A673 (cell line): ENCODE measurements around the gene RASD2. TPM values are rescaled to one million over a fixed set of nuclear protein-coding genes. Genes with fewer than 3 reads are reported as not detected.

Experiments used
- BruUV-seq: library from RNA; stranded (reverse); fragments of 400-500 nt; replicated peaks from 2 replicates; lab custom pipeline; 2021; lab: Mats Ljungman, UMichigan
- CTCF ChIA-PET: fragments of 300-600 bp; sonication (Branson Sonifier 250); formaldehyde crosslinking; loops from one replicate; lab custom pipeline; 2022; ENCODE audit warnings: antibody characterized with exemption; lab: Charles Lee
- POLR2A ChIA-PET: fragments of 300-600 bp; sonication (Branson Sonifier 250); formaldehyde crosslinking; loops from one replicate; lab custom pipeline; 2022; ENCODE audit warnings: antibody characterized with exemption; ENCODE audit not compliant: low non-redundant PET; lab: Charles Lee
- DNase-seq: peaks from one replicate; pipeline ENCODE4 v3.0.0-alpha.2; 2015; ENCODE audit warnings: low spot score
- H3K27ac ChIP-seq: fragments of 200-600 bp; sonication (generic); 2 replicates; pipeline ENCODE4 v1.5.1; 2016; ENCODE audit warnings: mixed run types, low read depth, mild to moderate bottlenecking, mixed read lengths, antibody characterized with exemption, low read length; ENCODE audit not compliant: poor library complexity, severe bottlenecking
- H3K27me3 ChIP-seq: fragments of 200-600 bp; sonication (generic); replicated peaks from 2 replicates; pipeline ENCODE4 v1.6.1; 2017; ENCODE audit warnings: mixed run types, low read depth, mild to moderate bottlenecking, mixed read lengths, antibody characterized with exemption, low read length; ENCODE audit not compliant: insufficient read depth, poor library complexity
- H3K36me3 ChIP-seq: fragments of 200-600 bp; sonication (generic); 2 replicates; pipeline ENCODE4 v1.6.1; 2016; ENCODE audit warnings: mixed run types, mild to moderate bottlenecking, mixed read lengths, antibody characterized with exemption, low read length; ENCODE audit not compliant: insufficient read depth, poor library complexity, severe bottlenecking
- H3K4me1 ChIP-seq: fragments of 200-600 bp; sonication (generic); 2 replicates; pipeline ENCODE4 v1.6.1; 2017; ENCODE audit warnings: mixed run types, mild to moderate bottlenecking, mixed read lengths, antibody characterized with exemption, low read length; ENCODE audit not compliant: insufficient read depth, poor library complexity, severe bottlenecking
- H3K4me3 ChIP-seq: fragments of 200-600 bp; sonication (generic); 2 replicates; pipeline ENCODE4 v1.5.1; 2016; ENCODE audit warnings: low read depth, mixed run types, mild to moderate bottlenecking, mixed read lengths, low read length; ENCODE audit not compliant: poor library complexity, severe bottlenecking
- H3K9me3 ChIP-seq: fragments of 200-600 bp; sonication (generic); 2 replicates; pipeline ENCODE4 v1.6.1; 2016; ENCODE audit warnings: mixed run types, low read depth, mild to moderate bottlenecking, mixed read lengths, antibody characterized with exemption, low read length; ENCODE audit not compliant: poor library complexity, severe bottlenecking
- CTCF ChIP-seq: fragments of 300-800, 200-600 bp; sonication (generic); conservative IDR thresholded peaks from 2 replicates; pipeline ENCODE4 v1.5.1; 2017; ENCODE audit warnings: low read depth, mild to moderate bottlenecking, antibody characterized with exemption, low read length, moderate library complexity, mixed read lengths
- EZH2 ChIP-seq: fragments of 200-600 bp; sonication (generic); IDR thresholded peaks from 2 replicates; pipeline ENCODE4 v1.6.1; 2017; ENCODE audit warnings: borderline replicate concordance, low read depth, mild to moderate bottlenecking, mixed read lengths, antibody characterized with exemption, low read length; ENCODE audit not compliant: poor library complexity, severe bottlenecking
- intact Hi-C: fragments of 100-400 bp; cut with micrococcal nuclease; formaldehyde crosslinking; loops from one replicate; pipeline ENCODE4 v1.10.0; 2022; ENCODE audit not compliant: unreplicated experiment
- total RNA-seq: library from RNA; stranded (reverse); gene quantifications from 2 replicates; pipeline ENCODE4 v1.2.3, GENCODE V29; 2021

Gene RASD2
- total RNA-seq, 1 experiment from 2014 or later = 1.3 TPM

GRCh38 chr22:35516723-35517122 is 23.9 kb upstream of the RASD2 start:
- no peaks in the 10 kb centered on the region for H3K36me3 ChIP-seq
- intact Hi-C loops = no loop called here
- H3K9me3 ChIP-seq = no peaks in the 10 kb centered on the region
- no peak overlapping the region for H3K4me3 ChIP-seq
- peaks cover under 1% of the 10 kb centered on the region for H3K4me1 ChIP-seq
- no peak for DNase-seq
- BruUV-seq = no TSS peak
- no peaks in the 10 kb centered on the region for H3K27me3 ChIP-seq
- CTCF ChIA-PET = no interaction called here
- POLR2A ChIA-PET = no interaction called here
- H3K27ac ChIP-seq = no peak overlapping the region
- TF ChIP-seq EZH2 = no peak

- Histone ChIP-seq H3K4me1 (peaks cover 4% of the 10 kb centered on the region), H3K27ac (no peak overlapping the region), H3K4me3 (no peak overlapping the region), H3K27me3 (no peaks in the 10 kb centered on the region), H3K9me3 (no peaks in the 10 kb centered on the region), H3K36me3 (no peaks in the 10 kb centered on the region)
- TF ChIP-seq CTCF (0 out of 2 replicates have a peak, but pooled peaks have one; percentile 25), EZH2 (no peak)
- POLR2A ChIA-PET = no interaction called here
- CTCF ChIA-PET = interaction anchor here (0.6 kb wide), 1 partner anchor 87 kb away, joined by 3 read pairs; no protein-coding TSS in a partner anchor
- intact Hi-C loops = no loop called here
- BruUV-seq = no TSS peak
- no peak for DNase-seq
These were observed 23.4 kb upstream of the RASD2 start for GRCh38 chr22:35517207-35517606.

- H3K36me3 ChIP-seq = no peaks in the 10 kb centered on the region
- H3K4me1 ChIP-seq = peaks cover 12% of the 10 kb centered on the region
- POLR2A ChIA-PET = no interaction called here
- CTCF ChIA-PET = no interaction called here
- H3K27ac ChIP-seq = no peak overlapping the region
- no peaks in the 10 kb centered on the region for H3K9me3 ChIP-seq
- intact Hi-C loops = no loop called here
- H3K4me3 ChIP-seq = no peak overlapping the region
- TF ChIP-seq EZH2 (no peak), CTCF (no peak)
- BruUV-seq = no TSS peak
- H3K27me3 ChIP-seq = no peaks in the 10 kb centered on the region
- no peak for DNase-seq
These were observed 22.7 kb upstream of the RASD2 start for GRCh38 chr22:35517769-35518530.

GRCh38 chr22:35518811-35519210 is 21.8 kb upstream of the RASD2 start:
- no peak for DNase-seq
- Histone ChIP-seq H3K27ac (no peak overlapping the region), H3K27me3 (no peaks in the 10 kb centered on the region), H3K9me3 (no peaks in the 10 kb centered on the region), H3K4me1 (peaks cover 20% of the 10 kb centered on the region), H3K36me3 (no peaks in the 10 kb centered on the region), H3K4me3 (no peak overlapping the region)
- POLR2A ChIA-PET = no interaction called here
- intact Hi-C loops = no loop called here
- BruUV-seq = no TSS peak
- no peak for TF ChIP-seq EZH2
- CTCF ChIA-PET = no interaction called here
